ENCODE results near the gene WDR36.
A peak's percentile ranks its signal among the peaks of the same experiment; 100 is the strongest.

The WDR36 gene

GRCh38 chr5:111106320-111106948 is 14.3 kb downstream of the WDR36 start:
- no peak for DNase-seq

DNA sequence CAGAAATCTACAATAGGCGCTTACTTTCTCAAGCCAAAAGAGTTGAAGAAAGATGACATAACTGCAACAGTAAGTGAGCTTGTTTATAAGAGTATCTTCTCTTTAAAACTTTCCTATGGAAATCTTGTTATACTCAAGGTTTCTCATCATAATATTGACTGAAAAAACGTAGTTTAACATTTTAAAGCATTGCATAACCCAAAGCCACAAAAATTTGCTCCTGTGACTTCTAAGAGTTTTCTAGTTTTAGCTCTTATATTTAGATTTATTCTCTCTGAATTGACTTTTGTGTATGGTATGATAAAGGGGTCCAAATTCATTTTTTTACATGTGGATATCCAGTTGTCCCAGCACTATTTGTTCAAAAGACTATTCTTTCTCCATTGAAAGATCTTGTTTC is 15.2 kb downstream of the WDR36 start:
- no peak for DNase-seq

GRCh38 chr5:111111956-111112355 is 19.8 kb downstream of the WDR36 start:
- no peak for DNase-seq

DNA sequence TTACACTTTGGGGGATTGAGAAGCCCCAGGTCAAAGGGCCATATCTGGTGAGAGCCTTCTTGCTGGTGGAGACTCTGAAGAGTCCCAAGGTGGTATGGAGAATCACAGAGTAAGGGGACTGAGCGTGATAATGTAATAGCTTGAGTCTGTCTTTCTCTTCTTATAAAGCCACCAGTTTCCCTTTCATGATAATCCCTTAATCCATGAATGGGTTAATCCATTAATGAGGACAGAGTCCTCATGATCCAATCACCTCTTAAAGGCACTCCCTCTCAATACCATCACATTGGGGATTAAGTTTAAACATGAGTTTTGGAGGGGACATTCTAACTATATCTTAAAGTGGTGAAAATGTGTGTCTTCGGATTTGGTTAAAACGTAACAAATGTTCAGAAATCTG is 21.5 kb downstream of the WDR36 start:
- no peak for DNase-seq

DNA sequence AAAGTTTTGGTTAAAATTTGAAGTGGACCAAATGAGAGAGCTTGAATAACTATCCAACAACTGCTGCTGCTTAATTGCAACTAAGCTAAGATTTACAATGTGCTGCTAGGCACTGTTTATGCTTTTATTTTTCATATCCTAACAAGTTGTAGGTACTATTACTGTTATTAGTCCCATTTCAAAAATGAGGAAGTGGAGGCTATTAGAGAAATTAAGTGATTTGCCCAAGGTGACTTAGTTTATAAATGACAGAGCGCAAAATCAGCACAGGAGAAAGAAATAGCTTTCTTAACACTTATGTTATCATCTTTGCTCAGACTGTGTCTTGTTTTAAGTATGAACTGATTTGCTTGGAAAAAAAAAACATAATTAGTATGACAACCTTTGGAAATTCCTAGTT is 23.1 kb downstream of the WDR36 start:
- no peak for DNase-seq

DNA sequence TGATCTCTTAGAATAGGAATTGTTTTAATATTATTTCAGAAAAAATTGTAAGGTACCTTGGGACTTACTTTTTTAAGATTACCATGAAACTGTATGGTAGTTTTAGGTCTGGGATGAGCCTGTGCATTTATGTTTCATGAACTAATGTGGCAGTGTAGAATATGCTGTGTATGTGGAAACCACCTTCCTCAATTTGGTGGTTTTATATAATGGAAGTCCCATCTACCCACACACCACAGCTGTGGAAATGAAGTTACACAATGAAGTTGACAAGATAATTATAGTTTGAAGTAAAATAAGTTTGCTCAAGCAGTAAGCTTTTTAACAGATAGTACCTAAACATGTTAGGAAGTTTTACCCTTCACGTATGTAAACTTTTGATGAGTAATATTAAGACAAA is 24.4 kb downstream of the WDR36 start:
- no peak for DNase-seq

DNA sequence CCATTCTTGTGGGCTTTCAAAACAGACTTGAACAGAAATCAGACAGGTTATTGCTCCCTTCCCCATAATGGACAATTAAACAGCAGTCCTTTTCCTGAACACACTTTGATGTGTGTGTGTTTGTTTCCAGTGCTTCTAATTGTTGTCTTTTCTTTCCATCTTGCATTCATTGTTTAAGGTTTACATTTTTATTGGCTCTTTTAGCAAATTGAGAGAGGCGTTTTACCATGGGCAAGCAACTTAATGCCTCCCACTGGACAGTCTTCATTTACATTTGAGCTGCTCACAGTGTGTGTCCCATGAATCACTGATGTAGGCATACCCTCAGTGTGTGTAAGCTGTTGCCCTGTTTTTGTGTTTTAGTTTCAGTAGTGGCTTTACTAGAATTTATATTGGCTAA is 25.0 kb downstream of the WDR36 start:
- no peak for DNase-seq

GRCh38 chr5:111119221-111119620 is 27.1 kb downstream of the WDR36 start:
- DNase-seq = no peak

DNA sequence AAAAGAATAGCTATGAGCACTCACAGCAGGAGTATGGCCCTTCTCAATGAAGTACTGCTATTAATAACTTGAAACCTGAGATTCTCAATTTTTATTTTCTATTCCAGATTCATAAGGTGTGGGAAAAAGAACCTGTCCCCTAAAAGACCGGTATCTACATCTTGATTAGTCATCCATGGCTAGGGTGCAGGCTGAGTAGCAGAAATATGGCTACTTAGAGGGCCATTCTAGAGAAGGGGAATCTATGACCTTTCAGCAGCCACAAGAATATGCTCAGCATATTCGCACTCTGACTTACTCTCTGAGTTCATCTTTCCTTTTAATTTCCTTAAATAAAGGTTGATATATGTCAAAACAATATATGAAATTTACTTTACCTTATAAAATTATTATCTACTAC is 27.7 kb downstream of the WDR36 start:
- DNase-seq = no peak

- DNase-seq = no peak
Measured at GRCh38 chr5:111120911-111121310, 28.8 kb downstream of the WDR36 start.

GRCh38 chr5:111121926-111122325 is 29.8 kb downstream of the WDR36 start:
- no peak for DNase-seq

GRCh38 chr5:111122398-111122797 is 30.2 kb downstream of the WDR36 start:
- DNase-seq = no peak

DNA sequence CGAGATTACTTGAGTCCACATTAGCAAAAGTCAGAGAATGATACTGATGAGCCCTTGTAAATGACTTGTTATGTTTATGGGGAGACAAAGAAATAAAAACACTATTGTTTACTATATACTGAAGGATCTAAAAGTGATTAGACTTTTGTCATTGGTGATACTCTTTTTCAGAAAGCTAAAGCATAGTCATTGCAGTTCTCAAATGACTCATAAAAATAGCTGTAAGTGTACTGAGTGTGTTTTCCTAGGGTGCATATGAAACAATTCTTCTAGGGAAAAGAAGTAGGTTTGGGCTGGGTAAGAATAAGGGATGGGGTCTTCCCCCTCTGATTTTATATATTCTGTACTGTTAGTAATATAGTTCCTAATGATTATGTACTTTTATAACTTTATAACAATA is 32.6 kb downstream of the WDR36 start:
- no peak for DNase-seq

DNA sequence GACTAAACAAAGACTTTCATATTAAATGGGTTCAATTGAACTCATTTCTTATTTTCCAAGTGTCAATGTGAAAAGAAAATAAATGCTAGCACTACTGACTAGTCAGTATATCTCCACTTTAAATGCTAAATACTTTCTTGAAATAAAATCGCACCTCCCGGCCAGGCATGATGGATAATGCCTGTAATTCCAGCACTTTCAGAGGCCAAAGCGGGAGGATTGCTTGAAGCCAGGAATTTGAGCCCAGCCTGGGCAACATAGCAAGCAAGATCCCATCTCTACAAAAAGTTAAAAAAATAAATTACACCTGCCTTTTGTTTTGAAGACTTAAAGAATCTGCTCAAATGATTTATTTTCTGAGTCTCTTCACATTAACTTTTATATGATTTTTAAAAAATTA is 34.7 kb downstream of the WDR36 start:
- no peak for DNase-seq

DNA sequence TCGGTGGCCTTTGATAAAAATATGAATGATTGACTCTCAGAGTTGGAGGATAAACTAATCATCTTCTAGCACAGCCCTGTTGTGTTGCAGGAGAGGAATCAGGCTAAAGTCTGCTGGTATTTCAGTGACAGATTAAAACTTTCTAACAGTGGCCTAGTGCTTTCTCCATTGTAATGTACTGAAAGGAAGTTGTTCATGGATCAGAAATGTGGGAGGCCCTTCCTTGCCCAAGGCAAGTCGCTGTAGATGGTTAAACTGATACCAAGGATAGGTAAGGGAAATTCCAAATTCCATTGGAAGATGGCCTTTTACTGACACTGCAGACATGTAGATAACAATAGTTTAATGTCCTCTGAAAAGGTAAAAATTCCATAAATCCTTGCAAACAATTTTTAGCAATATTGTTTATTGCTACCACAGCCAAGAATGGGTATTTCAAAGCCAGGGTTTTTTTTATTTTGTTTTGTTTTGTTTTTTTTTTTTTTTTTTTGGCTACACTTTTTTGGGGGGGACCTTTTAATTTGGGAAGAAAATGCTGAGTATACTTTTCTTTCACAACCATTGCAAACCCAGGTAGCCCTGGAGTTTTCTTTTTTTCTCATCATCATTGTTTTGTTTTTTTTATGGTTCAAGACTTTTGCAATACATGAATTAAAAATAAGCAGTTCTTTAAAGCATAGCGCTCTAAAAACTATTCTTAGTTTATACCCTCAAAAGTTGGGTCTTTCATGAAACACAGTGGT is 35.5 kb downstream of the WDR36 start:
- no peak for DNase-seq

- DNase-seq = no peak
Measured at GRCh38 chr5:111129938-111130337, 37.8 kb downstream of the WDR36 start.

DNA sequence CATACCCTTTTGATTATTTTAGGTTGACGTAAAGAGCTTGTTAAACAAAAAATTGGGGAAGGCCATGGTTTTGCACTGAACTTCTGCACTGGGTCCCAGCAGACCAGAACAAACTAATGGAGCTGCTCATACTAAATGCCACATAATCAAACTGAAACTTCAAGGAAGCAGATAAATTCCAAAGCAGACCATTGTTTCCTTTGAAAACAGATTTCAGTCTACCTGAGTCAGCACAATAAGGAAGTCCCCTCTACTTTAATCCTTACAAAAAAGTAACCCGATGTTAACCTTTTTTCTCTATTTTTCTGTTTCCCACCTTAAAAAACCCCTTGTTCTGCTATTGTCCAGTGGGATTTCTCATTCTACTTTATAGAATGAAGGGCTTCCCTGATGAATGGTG is 39.2 kb downstream of the WDR36 start:
- DNase-seq = no peak

DNA sequence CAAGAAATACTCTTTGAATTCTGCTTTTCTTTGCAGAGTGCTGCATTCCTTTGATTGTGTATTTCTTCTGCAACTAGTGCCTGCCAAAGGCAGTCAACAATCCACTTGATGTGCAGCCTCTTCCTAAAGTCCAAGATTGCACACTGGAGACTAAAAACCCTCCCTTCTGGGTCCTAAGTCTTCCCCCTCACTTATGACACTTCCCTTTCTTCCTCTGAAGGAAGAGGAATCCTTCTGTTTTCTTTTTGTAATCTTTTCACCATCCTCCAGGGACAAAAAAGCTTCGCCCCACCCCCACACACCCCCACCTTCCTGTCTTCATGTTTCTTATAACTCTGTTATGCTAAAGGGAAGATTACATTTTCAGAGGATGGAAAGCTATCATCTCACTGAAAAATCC is 39.9 kb downstream of the WDR36 start:
- no peak for DNase-seq

GRCh38 chr5:111132731-111133435 is 40.7 kb downstream of the WDR36 start:
- no peak for DNase-seq

DNA sequence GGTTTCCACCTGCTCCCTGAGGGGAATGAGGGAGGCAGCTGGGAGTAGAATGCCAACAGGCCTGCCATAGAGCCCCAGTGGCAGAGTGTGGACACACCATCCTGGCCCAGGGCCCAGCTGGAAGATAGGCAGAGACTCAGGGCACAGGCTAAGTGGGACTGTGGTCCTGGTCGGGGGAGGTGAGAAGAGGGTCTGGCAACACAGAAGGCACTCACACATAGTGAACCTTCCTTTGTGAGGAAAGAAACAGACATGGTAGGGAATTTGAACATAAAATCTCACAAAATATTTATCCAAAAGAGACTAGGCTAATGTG is 41.2 kb downstream of the WDR36 start:
- DNase-seq = no peak

- no peak for DNase-seq
Measured at GRCh38 chr5:111134087-111134486, 41.9 kb downstream of the WDR36 start.

- no peak for DNase-seq
Measured at GRCh38 chr5:111134864-111135263, 42.7 kb downstream of the WDR36 start.

DNA sequence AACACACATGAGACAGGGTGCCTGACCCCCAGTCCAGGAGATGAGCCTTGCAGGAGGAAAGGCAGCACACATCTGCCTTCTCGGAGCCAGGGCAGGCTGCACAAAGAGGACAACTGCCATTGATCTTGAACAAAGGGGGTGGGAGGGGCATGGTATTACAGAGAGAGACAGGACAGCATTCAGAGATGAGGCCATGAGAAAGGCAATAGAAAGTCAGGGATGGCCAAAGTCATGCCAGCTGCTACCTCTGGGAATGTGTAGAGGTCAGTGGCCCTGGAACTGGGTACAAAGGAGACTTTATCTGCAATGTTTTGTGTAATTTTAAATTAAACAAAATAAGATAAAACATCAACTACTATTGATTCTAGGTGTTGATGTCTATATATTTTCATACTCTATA is 43.2 kb downstream of the WDR36 start:
- no peak for DNase-seq

DNA sequence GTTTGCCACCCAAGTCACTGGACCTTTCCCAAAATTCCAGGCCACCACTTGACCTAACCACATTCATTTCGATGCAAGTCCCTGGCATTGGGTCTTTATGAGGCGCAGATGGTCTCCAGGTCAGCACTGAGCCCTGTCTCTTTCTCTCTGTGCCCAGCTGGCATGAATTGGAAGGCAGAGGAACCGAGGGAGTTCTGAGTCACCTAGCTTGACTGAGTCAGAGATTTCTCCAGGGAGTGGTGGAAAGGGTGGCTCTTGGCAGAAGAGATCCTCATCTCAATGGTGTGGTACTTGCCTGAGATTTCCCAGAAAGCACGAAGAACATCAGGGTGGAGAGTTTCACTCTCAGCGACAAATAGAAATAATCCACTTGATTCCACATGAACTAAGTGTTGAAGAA is 43.8 kb downstream of the WDR36 start:
- peak; percentile 62 for DNase-seq

DNA sequence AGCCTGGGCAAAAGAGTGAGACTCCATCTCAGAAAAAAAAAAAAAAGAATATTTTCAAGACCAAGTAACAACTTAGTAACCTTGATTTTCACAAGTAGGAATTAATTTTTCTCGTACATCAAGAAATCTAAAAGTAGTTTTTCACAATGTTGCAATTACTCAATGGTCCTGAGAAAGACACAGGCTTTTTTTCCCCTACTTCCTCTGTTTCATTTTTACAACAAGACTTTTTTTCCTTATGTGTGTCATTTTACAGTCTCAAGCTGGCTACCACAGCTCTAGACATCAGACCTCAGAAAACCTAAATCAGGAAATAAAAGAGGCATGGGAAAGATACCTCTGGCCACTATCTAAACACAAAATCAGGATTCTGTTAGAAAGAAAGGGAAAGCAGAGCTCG is 45.9 kb downstream of the WDR36 start:
- DNase-seq = no peak

All from T1000 (cell line).